Keratinocyte (primary cell): ENCODE data around the gene GET3. TPM values are rescaled to one million over a fixed set of nuclear protein-coding genes. Genes with fewer than 3 reads are reported as not detected.
A peak's percentile ranks its signal among the peaks of the same experiment; 100 is the strongest.

Experiments used
- DNase-seq: peaks from one replicate; pipeline ENCODE4 v3.0.0-alpha.2; 2011; ENCODE audit warnings: low read depth, missing footprints, low spot score
- FAIRE-seq: peaks from 2 replicates; lab custom pipeline; 2011; peaks lifted over from hg19 to GRCh38; lab: Jason Lieb, UNC
- H2AFZ ChIP-seq: 2 replicates; pipeline ENCODE4 v1.6.0; 2012; ENCODE audit warnings: low read length, control low read depth, inconsistent platforms; ENCODE audit not compliant: control insufficient read depth
- H3K27ac ChIP-seq: 2 replicates; pipeline ENCODE4 v1.5.1; 2011; ENCODE audit warnings: low read length; ENCODE audit not compliant: control insufficient read depth, insufficient read depth
- H3K27me3 ChIP-seq: 3 replicates; pipeline ENCODE4 v1.6.0; 2011; ENCODE audit warnings: low read length; ENCODE audit not compliant: control insufficient read depth, insufficient read depth; ENCODE audit errors: extremely low read depth
- H3K36me3 ChIP-seq, 2 experiments: 2 replicates in 1 of 2; 3 replicates in 1 of 2; pipeline ENCODE4 v1.5.1; 2011; ENCODE audit warnings: low read length in 2 of 2, mild to moderate bottlenecking in 1 of 2; ENCODE audit not compliant: control insufficient read depth in 2 of 2, insufficient read depth in 2 of 2; ENCODE audit errors: extremely low read depth in 1 of 2
- H3K4me1 ChIP-seq: 3 replicates; pipeline ENCODE4 v1.5.1; 2011; ENCODE audit warnings: low read length; ENCODE audit not compliant: control insufficient read depth, insufficient read depth; ENCODE audit errors: extremely low read depth
- H3K4me2 ChIP-seq: 3 replicates; pipeline ENCODE4 v1.6.0; 2011; ENCODE audit warnings: low read depth, low read length; ENCODE audit not compliant: control insufficient read depth, insufficient read depth; ENCODE audit errors: extremely low read depth
- H3K4me3 ChIP-seq, 3 experiments: fragments of 200-600 bp in 1 of 3; sonication (generic) in 1 of 3; 2 replicates in 2 of 3; 3 replicates in 1 of 3; pipeline ENCODE4 v1.5.1; 2011 to 2016; ENCODE audit warnings: low read length in 3 of 3, mild to moderate bottlenecking in 3 of 3, control low read depth in 2 of 3, inconsistent platforms in 1 of 3, low read depth in 1 of 3, mixed read lengths in 1 of 3, mixed run types in 1 of 3, moderate library complexity in 1 of 3; ENCODE audit not compliant: control insufficient read depth in 2 of 3, insufficient read depth in 2 of 3; ENCODE audit errors: extremely low read depth in 1 of 3
- H3K79me2 ChIP-seq: 2 replicates; pipeline ENCODE4 v1.6.0; 2012; ENCODE audit warnings: low read length; ENCODE audit not compliant: control insufficient read depth, insufficient read depth
- H3K9ac ChIP-seq: 3 replicates; pipeline ENCODE4 v1.6.0; 2011; ENCODE audit warnings: low read length; ENCODE audit not compliant: control insufficient read depth, insufficient read depth; ENCODE audit errors: extremely low read depth
- H3K9me1 ChIP-seq: 3 replicates; pipeline ENCODE4 v1.6.0; 2011; ENCODE audit warnings: low read length; ENCODE audit not compliant: control insufficient read depth, insufficient read depth; ENCODE audit errors: extremely low read depth
- H3K9me3 ChIP-seq: 2 replicates; pipeline ENCODE4 v1.5.1; 2012; ENCODE audit warnings: low read depth, low read length; ENCODE audit not compliant: control insufficient read depth
- H4K20me1 ChIP-seq: 3 replicates; pipeline ENCODE4 v1.6.0; 2011; ENCODE audit warnings: low read length; ENCODE audit not compliant: control insufficient read depth, insufficient read depth; ENCODE audit errors: extremely low read depth
- EZH2 ChIP-seq: IDR thresholded peaks from one replicate; pipeline ENCODE4 v1.6.1; 2012; ENCODE audit warnings: inconsistent platforms, mild to moderate bottlenecking, low read length, moderate library complexity
- dilution Hi-C: fragments of 300-500 bp; cut with MboI; formaldehyde crosslinking; loops from one replicate; pipeline ENCODE4 v1.7.0; 2020; ENCODE audit warnings: low sequenced_read_pairs; ENCODE audit not compliant: extremely low pct_ligation_motif_present
- polyA plus RNA-seq, 5 experiments: library from polyadenylated mRNA; depleted of rRNA in 3 of 5; stranded (reverse) in 3 of 5; stranded (forward) in 1 of 5; unstranded in 1 of 5; fragments of >200 nt; gene quantifications; 1 replicate in 1 of 5; 2 replicates in 3 of 5; 3 replicates in 1 of 5; pipeline versions ENCODE4 v1.2.1 to v1.2.3, GENCODE V29; 2011 to 2012; ENCODE audit warnings: missing spikeins in 2 of 5, low read depth in 1 of 5, low replicate concordance in 1 of 5
- TF ChIP-seq, protein P1 (sequence below), 3 experiments: IDR thresholded peaks in 1 of 3; conservative IDR thresholded peaks in 1 of 3; optimal IDR thresholded peaks in 1 of 3; 2 replicates in 2 of 3; 3 replicates in 1 of 3; pipeline versions ENCODE3 to v1.5.1; 2011; ENCODE audit warnings: low read length in 3 of 3, mild to moderate bottlenecking in 3 of 3, moderate library complexity in 2 of 3, control low read depth in 1 of 3, inconsistent platforms in 1 of 3; ENCODE audit not compliant: insufficient read depth in 2 of 3; ENCODE audit errors: extremely low read depth in 1 of 3

GET3 gene
- polyA plus RNA-seq, 1 donor (not counting 4 experiments of a cell fraction or from before 2014, with no cell fraction given) = 104 TPM

DNA sequence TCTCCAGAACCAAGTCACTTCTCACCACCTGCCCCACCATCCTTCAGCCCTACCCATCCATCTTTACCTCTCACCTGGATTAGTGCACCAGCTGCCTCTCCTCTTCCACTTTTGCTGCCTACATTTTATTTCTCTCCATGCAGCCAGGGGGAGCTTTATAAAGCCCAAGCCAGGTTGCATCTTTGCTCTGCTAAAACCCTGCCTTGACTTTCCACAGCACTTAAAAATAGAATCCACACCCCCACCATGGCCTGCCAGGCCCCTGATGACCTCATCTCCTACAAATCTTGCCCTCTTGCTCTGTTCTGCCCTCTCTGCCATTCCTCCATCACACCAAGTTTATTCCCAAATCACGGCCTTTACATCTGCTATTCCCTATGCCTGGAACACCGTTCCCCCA lies 36.3 kb downstream of the GET3 start:
- no peak overlapping the region for H3K4me3 ChIP-seq
- FAIRE-seq = peak; percentile 39
- peaks cover 19 to 21% of the 10 kb centered on the region in 2 experiments for H3K36me3 ChIP-seq
- H3K27me3 ChIP-seq = no peaks in the 10 kb centered on the region
- H3K4me1 ChIP-seq = peaks cover 18% of the 10 kb centered on the region
- no peak overlapping the region for H3K4me2 ChIP-seq
- peaks cover 3% of the 10 kb centered on the region for H3K79me2 ChIP-seq
- H3K9me1 ChIP-seq = no peaks in the 10 kb centered on the region
- H3K9me3 ChIP-seq = no peaks in the 10 kb centered on the region
- TF ChIP-seq EZH2 = no peak
- TF ChIP-seq, protein P1, sequence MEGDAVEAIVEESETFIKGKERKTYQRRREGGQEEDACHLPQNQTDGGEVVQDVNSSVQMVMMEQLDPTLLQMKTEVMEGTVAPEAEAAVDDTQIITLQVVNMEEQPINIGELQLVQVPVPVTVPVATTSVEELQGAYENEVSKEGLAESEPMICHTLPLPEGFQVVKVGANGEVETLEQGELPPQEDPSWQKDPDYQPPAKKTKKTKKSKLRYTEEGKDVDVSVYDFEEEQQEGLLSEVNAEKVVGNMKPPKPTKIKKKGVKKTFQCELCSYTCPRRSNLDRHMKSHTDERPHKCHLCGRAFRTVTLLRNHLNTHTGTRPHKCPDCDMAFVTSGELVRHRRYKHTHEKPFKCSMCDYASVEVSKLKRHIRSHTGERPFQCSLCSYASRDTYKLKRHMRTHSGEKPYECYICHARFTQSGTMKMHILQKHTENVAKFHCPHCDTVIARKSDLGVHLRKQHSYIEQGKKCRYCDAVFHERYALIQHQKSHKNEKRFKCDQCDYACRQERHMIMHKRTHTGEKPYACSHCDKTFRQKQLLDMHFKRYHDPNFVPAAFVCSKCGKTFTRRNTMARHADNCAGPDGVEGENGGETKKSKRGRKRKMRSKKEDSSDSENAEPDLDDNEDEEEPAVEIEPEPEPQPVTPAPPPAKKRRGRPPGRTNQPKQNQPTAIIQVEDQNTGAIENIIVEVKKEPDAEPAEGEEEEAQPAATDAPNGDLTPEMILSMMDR (optimal IDR thresholded peaks at IDR 0.05 in 1 of 3, IDR thresholded peaks at IDR 0.05 in 1 of 3, conservative IDR thresholded peaks at IDR 0.05 in 1 of 3; ENCODE audit: extremely low read depth in 1 of 3, insufficient read depth in 2 of 3, low read length in 3 of 3) = peak; percentile 36 to 45 (median 41)
- no peak overlapping the region for H3K9ac ChIP-seq
- H2AFZ ChIP-seq = no peak overlapping the region
- peaks cover 3% of the 10 kb centered on the region for H4K20me1 ChIP-seq
- H3K27ac ChIP-seq = no peak overlapping the region
- dilution Hi-C loops = no loop called here
- no peak for DNase-seq

DNA sequence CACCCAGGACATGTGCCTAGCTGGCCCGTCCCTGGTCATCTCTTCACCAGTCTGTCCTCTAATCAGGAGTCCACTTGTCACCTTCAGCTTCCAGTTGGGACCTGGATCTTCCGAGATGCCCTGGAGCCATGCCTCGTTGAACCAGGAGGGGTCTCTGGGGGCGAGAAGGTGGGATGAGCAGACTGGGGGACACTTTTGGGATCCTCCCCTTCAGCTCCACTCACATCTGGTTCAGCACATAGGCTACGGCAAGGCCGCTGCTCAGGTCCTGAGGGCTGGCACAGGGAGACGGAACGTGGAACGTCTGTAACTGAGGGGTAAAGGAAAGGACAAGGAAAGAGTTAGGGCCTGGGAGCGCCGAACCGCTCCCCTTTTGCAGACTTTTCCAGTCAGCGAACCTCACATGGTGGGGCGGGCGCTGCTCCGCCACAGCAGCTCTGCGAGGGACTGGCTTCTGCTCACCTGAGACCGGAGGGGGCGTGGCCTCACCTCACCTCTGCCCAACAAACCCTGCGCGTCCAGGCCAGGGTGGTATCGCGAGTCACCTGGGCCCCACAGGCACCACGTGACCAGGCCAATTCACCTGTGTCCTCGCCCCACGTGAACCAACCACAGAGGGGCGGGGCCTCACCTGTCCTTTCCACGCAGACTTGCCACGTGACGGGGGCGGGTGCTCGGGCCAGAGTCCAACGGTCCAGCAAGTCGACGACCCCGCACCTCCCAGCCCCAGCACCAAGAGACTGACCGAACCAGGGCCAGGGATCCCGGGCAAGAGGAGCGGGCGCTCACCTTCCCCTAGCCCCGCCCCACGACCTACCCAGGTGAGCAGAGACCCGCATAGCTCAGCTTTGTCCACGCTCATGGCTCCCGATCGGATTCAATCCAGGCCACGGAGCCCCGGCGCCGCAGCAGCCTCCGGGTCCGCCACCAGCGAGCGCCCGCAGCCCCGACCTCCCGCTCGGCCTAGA lies 37.6 kb downstream of the GET3 start, which contains the start of gene HOOK2:
Gene HOOK2 (minus strand): TSS at position 965 of the 968 bp plus-strand sequence. CDS start 103 bp downstream, at position 862.
- DNase-seq = peak; percentile 97

More for the DNA sequence above, 37.6 kb downstream of the GET3 start, which contains the start of gene HOOK2:
- no peaks in the 10 kb centered on the region for H3K9me3 ChIP-seq
- no peaks in the 10 kb centered on the region for H3K27me3 ChIP-seq
- peaks cover 19 to 21% of the 10 kb centered on the region in 2 experiments for H3K36me3 ChIP-seq
- H2AFZ ChIP-seq = peak within 1 kb of the TSS; percentile 70
- peaks cover 3% of the 10 kb centered on the region for H3K79me2 ChIP-seq
- peaks cover 27% of the 10 kb centered on the region for H3K4me1 ChIP-seq
- H4K20me1 ChIP-seq = peaks cover 3% of the 10 kb centered on the region
- H3K4me3 ChIP-seq = peak within 1 kb of the TSS; percentile 48 to 76 (median 76)
- H3K4me2 ChIP-seq = peak within 1 kb of the TSS; percentile 94
- H3K9me1 ChIP-seq = no peaks in the 10 kb centered on the region
- TF ChIP-seq EZH2 = no peak
- TF ChIP-seq, protein P1 (optimal IDR thresholded peaks at IDR 0.05 in 1 of 3, IDR thresholded peaks at IDR 0.05 in 1 of 3, conservative IDR thresholded peaks at IDR 0.05 in 1 of 3; ENCODE audit: extremely low read depth in 1 of 3, insufficient read depth in 2 of 3, low read length in 3 of 3) = no peak
- peak within 1 kb of the TSS; percentile 91 for H3K27ac ChIP-seq
- dilution Hi-C loops = no loop called here
- peak; percentile 76 for FAIRE-seq
- peak within 1 kb of the TSS; percentile 91 for H3K9ac ChIP-seq
